ENCODE data around the gene JCAD.

DNA sequence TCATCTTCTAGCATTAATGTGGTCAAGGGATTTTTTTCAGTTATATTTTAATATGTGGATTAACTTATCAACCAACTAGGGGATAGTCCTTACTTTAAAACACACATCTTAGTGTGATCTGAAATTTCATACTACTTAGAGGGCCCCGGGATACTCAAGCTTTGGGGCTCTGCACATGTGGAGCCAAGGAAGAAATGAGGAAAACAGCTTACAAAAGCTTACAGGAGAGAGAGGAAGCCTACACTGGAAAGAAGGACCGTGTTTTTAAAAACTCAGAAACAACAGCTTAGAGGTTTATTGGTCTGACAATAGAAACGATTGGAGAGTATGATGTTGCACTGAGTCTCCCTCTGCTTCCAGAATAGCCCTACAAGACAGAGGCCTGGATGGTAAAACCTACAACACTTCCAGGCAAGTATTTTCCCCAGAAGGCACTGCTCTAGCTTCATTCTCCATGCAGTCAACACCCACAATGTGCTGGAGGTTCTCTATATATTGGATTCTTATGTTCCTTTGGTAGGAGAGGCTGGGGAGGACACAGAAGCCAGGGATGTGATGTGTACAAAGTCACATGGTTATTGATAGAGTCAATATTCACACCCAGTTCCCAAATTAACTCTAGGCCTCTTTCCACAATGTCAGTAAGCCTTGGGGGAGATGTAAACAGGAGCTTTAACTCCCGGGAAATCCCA, 47.3 kb downstream of the JCAD start:
- no peak for TF ChIP-seq POLR2A (IDR thresholded peaks at IDR 0.05; ENCODE audit: low read length)
- no peak for TF ChIP-seq GATA1 (IDR thresholded peaks at IDR 0.05; ENCODE audit: low read depth, low read length)
